Parietal lobe (tissue), 1 donor: ENCODE results near the gene LRRC38. TPM values are rescaled to one million over a fixed set of nuclear protein-coding genes. Genes with fewer than 3 reads are reported as not detected.

Experiments used
- total RNA-seq: library from RNA; depleted of rRNA; stranded (reverse); fragments of >200 nt; gene quantifications from one replicate; pipeline ENCODE4 v1.2.3, GENCODE V29; 2014

Gene LRRC38, protein sequence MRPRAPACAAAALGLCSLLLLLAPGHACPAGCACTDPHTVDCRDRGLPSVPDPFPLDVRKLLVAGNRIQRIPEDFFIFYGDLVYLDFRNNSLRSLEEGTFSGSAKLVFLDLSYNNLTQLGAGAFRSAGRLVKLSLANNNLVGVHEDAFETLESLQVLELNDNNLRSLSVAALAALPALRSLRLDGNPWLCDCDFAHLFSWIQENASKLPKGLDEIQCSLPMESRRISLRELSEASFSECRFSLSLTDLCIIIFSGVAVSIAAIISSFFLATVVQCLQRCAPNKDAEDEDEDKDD
- total RNA-seq: not detected

GRCh38 chr1:13513895-13514546 is at the start of gene LRRC38:
LRRC38 (minus strand) TSS chr1:13514003; CDS start chr1:13513593, 410 bp downstream.

Other genes with a start within 250 kb of the LRRC38 start
- gene PRAMEF8, start 228.9 kb downstream of the LRRC38 start, total RNA-seq: not detected
- gene PRAMEF33, start 210.5 kb downstream of the LRRC38 start, total RNA-seq: not detected
- gene PRAMEF15, start 198.4 kb downstream of the LRRC38 start, total RNA-seq: not detected
- not detected for gene PRAMEF14, start 166.9 kb downstream of the LRRC38 start, total RNA-seq
- not detected for gene PRAMEF19, start 142.1 kb downstream of the LRRC38 start, total RNA-seq
- gene PRAMEF17, start 124.4 kb downstream of the LRRC38 start, total RNA-seq: not detected
- gene PRAMEF20, start 103.6 kb downstream of the LRRC38 start, total RNA-seq: not detected
- gene PDPN, start 69.8 kb upstream of the LRRC38 start, total RNA-seq: 7.8 TPM
- 71.1 TPM for gene PRDM2, start 186.2 kb upstream of the LRRC38 start, total RNA-seq